EL (cell line): Measurements from ENCODE around the gene MAS1L.

Experiments
- DNase-seq: peaks from one replicate; pipeline ENCODE4 v3.0.0-alpha.2; 2016

The MAS1L gene, protein sequence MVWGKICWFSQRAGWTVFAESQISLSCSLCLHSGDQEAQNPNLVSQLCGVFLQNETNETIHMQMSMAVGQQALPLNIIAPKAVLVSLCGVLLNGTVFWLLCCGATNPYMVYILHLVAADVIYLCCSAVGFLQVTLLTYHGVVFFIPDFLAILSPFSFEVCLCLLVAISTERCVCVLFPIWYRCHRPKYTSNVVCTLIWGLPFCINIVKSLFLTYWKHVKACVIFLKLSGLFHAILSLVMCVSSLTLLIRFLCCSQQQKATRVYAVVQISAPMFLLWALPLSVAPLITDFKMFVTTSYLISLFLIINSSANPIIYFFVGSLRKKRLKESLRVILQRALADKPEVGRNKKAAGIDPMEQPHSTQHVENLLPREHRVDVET

DNA sequence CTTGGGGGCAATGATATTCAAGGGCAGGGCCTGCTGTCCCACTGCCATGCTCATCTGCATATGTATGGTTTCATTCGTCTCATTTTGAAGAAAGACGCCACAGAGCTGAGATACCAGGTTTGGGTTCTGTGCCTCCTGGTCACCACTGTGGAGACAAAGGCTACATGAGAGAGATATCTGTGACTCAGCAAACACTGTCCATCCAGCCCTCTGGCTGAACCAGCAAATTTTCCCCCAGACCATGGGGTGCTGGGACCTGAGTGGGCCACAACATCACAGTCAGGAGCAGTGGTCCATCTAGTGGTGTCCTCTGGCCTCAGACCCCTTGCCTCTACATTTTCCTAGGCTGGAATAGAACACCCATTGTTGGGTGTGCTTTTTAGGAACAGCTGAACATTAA is at the start of gene MAS1L:
MAS1L (minus strand) TSS at position 297 of the 400 bp plus-strand sequence; CDS start at position 243, 54 bp downstream.
- no peak for DNase-seq

DNA sequence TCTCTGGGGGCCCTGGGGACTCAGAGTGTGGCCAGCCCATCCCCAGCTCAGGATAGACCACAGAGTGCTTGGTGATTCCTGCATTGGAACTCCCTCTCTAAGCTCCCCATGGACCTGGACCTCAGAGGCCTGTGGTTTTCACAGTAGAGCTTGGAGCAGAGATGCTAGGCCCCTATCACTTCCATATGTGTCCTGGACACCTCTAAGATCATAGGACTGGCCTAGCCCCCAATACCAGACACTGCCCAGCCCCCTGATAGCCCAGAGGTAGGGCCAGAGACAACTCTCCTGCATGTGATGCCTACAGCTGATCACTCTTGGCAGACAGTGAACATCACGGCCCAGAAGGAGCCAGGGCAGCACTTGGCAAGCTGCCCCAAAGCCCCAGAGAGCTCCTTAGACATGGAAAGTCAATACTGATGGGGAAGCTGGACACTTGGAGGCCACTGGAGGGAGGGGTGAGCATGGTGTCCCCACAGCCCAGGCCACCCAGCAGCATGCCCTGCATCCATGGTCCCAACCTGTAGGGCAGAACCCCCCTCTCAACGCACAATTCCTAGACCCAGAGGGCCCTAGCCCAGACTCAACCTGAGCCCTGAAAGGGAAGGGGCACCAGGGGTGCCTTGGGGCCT is 44.7 kb upstream of the MAS1L start:
- no peak for DNase-seq

- peak; percentile 76 for DNase-seq
Measured at GRCh38 chr6:29531668-29532067, 43.9 kb upstream of the MAS1L start.

DNA sequence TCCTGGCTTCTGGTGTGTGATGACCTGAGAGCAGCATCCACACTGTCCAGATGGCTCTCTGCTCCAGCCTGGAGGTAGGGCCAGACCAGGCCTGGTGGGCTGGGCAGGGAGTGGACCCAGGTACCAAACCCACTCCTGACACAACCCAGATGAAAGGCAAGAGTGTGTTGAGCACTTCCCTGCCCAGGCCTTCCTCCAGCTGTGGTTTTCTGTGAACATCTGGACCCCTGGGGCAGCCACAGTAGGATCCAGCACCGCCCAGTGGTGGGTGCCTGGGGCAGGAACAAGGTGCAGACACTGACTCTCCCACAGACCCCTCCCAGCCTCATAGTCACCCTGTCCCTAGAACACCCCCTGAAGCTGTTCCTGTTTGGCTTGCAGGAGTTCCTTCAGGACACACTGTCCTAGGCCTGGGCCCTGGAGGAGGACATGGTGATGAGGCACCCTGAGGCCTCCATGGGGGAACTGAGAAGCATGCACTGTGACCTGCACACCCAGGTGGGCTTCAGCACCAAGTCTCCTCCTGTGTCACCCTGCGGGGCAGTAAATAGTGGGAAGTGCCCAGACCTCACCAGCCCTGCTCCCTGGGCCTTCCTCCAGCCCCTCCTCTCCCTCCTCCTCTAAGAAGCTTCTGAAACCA is 43.0 kb upstream of the MAS1L start:
- no peak for DNase-seq

GRCh38 chr6:29529956-29530355 is 42.2 kb upstream of the MAS1L start:
- no peak for DNase-seq

DNA sequence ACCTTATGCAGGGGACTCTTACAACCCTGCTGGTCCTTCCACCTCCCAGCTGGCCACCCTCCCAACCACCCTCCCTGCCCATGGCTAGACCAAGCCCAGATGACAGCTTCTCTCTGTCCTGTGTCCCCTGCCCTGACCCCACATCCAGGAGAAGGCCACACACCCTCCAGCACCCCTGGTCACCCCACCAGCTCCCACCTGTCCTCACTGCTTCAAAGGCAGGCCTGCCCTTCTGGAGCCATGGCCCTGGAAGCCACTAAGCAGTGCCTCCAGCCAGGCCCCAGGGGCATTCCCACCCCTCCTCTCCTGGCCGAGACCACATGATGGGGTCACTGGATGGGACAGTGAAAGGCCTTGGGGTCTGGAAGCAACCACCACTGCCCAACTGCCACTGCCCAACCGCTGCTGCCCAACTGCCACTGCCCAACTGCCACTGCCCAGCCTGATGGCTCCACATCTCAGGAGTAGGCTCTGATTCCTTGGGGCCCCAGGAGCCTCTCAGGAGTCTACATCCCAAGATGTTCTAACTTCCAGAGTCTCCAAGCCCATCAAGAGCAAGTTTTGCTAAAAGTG is 41.3 kb upstream of the MAS1L start:
- no peak for DNase-seq

- DNase-seq: no peak
Measured at GRCh38 chr6:29528300-29528931, 40.7 kb upstream of the MAS1L start.

- DNase-seq: no peak
Measured at GRCh38 chr6:29527564-29527963, 39.8 kb upstream of the MAS1L start.

DNA sequence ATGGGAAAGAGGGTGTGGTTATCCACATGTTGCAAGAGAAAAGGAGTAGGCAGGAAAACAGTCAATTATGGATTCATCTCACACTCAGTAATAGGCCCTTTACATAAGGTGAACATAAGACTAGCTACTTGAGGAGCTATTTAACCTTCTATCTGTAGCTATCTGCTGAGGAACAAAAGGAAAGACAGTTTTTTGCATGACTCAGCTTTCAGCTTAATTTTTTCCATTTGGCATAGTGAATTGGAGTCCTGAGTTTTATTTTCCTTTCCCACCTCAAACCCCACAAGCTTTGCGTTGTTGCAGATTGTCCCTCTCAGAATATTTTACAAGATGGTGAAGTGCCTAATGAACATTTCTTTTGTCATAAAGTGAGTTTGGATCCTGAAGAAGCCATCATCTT is 39.4 kb upstream of the MAS1L start:
- no peak for DNase-seq

GRCh38 chr6:29525311-29525639 is 37.5 kb upstream of the MAS1L start:
- DNase-seq: no peak

GRCh38 chr6:29524444-29525310 is 36.9 kb upstream of the MAS1L start:
- DNase-seq: no peak

DNA sequence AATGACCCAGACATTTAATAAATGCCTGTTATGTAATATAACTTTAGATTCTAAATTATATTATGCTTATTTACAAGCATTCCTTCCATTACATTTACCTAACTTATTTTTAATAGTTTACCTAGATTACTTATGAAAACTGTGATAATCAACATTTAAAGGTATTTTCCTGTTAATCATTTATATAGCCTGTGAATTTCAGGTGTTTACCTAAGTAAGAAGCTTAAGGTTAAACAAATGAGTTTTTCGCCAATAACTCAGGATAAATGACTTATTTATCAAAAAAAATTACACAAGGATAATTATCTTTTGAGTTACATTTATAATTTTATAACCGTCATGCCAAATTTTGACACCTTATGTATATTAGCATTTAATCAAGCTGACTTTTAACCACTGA is 36.3 kb upstream of the MAS1L start:
- no peak for DNase-seq

DNA sequence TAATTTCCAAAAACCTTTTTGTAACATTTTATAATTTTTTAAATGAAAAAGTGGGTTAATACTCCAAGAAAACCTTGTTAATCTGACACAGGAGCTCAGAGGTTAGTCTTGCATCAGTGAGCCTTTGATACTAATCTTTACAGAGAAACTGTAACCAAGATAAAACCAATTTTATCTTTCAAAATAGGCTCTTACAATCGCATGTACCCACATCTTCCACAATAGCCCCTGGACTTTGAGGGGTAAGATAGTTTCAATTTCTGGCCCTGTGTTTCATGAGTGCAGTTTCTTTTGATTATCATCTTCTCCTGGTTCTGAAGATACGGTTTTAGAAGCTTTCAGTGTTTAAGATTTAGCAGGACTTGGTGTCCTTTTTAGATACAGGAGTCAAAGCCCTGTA is 34.5 kb upstream of the MAS1L start:
- DNase-seq: no peak

DNA sequence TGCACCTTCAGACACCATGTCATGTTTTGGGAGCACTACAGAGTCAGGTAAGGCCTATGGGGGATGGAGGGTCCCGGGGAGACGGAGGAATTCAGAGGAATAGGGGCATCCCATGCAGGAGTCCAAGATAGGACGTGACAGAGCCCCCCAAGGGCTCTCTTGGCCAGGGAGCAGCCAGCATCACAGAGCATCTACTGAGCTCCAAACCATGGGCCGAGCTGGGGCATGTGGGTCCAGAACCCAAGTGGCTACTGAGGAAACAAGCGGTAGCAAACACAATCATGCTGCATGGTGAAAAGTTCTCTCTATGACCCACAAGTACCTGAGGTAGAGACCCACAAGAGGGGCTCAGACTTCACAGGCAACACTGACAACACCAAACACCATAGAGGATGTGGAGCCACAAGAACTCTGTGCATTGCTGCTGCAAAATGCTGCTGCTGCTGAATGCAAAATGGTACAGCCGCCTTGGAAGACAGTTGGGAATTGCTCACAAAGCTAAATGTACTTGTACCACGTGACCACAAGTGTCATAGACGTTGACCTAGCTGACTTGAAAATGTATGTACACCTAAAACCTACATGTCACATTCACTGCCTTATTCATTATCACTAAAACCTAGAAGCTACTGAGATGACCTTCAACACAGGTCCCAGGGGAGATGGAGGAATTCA is 33.4 kb upstream of the MAS1L start:
- DNase-seq: no peak

GRCh38 chr6:29520232-29520631 is 32.5 kb upstream of the MAS1L start:
- DNase-seq: no peak

- DNase-seq: no peak
Measured at GRCh38 chr6:29519291-29520010, 31.7 kb upstream of the MAS1L start.

DNA sequence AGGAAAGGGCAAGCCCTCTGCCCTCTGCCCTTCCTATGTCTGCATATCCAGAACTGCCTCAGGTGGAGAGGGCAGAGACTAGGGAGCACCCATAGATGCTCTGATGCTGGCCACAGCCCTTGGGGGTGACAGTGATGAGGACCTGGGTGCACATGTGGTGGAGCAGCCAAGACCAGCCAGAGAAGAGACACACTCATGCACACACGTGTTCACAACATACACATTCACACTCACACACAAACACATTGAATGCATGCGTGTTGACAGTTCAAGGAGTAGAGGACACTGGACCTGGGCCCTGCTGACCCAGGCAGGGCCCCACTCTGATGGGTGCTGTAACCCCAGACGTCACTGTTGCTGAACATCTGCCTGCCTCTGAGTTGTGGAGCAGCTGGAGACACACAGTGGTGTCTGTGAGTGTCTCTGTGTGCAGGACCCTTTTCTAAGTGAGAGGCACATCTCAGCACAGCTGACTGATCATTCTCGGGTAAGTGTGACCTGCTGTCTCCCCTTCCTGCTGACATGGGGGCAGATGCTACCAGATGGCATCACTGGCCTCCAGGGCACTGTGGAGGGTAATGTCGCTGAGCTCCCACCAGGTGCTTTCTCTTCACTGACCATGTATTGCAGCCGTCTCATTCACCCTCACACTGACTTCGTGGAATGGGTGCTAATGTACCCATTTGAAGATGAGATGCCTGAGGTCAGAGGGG is 30.1 kb upstream of the MAS1L start:
- no peak for DNase-seq

- DNase-seq: no peak
Measured at GRCh38 chr6:29517245-29517644, 29.5 kb upstream of the MAS1L start.

DNA sequence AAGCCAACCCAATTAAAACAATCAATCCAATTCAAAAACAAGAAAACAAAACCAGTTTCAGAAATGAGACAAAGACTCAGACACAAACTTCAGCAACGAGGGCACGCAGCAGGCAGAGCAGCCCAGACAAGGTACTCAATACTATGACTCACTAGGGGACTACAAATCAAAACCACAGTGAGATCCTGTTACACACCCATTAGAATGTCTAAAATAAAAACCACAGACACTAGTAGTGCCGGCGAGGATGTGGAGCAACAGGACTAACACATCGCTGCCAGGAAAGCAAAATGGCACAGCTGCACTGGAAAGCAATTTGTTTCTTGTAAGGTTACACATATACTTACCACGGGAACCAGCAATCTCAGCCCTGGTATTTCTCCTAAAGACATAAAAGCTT is 28.4 kb upstream of the MAS1L start:
- DNase-seq: peak; percentile 85

- DNase-seq: no peak
Measured at GRCh38 chr6:29510746-29511300, 23.1 kb upstream of the MAS1L start.
